ENCODE measurements around the gene CDT1.
A peak's percentile ranks its signal among the peaks of the same experiment; 100 is the strongest.

CDT1 gene

DNA sequence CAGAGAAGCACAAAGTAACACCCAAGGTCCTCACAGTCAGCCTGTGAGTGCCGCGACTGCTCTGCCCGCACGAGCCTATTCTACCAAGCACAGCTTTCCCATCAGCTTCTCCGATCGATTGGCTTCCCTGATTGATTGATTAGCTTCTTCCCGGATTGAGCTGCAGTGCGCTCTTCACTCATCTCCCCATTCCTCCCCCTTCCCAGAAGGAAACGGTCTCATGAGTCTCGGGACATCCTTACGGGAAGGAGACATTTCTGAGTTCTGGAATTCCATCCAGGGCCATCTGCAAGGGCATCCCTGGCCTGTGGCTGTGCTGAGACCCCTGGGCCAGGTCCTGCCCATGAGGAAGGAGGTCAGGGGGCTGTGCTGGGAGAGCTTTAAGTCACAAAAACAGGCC is 36.6 kb upstream of the CDT1 start:
- Histone ChIP-seq H2BK5ac (ENCODE audit: low read length) (no peak overlapping the region), H4K5ac (ENCODE audit: low read length) (no peak overlapping the region), H3K23ac (ENCODE audit: low read length) (no peak overlapping the region), H3K4me1 (ENCODE audit: control insufficient read depth, low read depth, low read length) (peaks cover 20% of the 10 kb centered on the region), H4K8ac (ENCODE audit: low read depth, low read length) (no peak overlapping the region), H2AK5ac (ENCODE audit: low read length) (no peak overlapping the region), H3K36me3 (ENCODE audit: control insufficient read depth, insufficient read depth, low read length) (no peaks in the 10 kb centered on the region), H3K4me3 (ENCODE audit: low read length) (no peak overlapping the region), H3K9ac (ENCODE audit: low read length) (no peak overlapping the region), H3K27me3 (ENCODE audit: insufficient read depth, low read length, poor library complexity) (no peaks in the 10 kb centered on the region), H3K56ac (ENCODE audit: low read length) (no peak overlapping the region), H3K18ac (ENCODE audit: low read length) (no peak overlapping the region), H3K4ac (ENCODE audit: low read depth, low read length) (no peak overlapping the region), H3K79me2 (ENCODE audit: control insufficient read depth, insufficient read depth, low read length) (peaks cover 6% of the 10 kb centered on the region), H2BK15ac (replicated peaks; ENCODE audit: low read depth) (no peak overlapping the region), H3K4me2 (ENCODE audit: low read length) (no peak overlapping the region), H2BK120ac (ENCODE audit: low read depth, low read length) (no peak overlapping the region), H3K27ac (ENCODE audit: low read depth, low read length) (no peak overlapping the region), H3K79me1 (ENCODE audit: low read length) (peaks cover 3% of the 10 kb centered on the region)
- no CpG with 5 or more reads among the region's 11 CpGs for WGBS (ENCODE audit: extremely low coverage, insufficient coverage, low lambda C conversion rate)
- no peak for DNase-seq

- H3K4me1 ChIP-seq (ENCODE audit: control insufficient read depth, low read depth, low read length), result peaks cover 20% of the 10 kb centered on the region
- no peak for DNase-seq
- no peak overlapping the region for H3K27ac ChIP-seq (ENCODE audit: low read depth, low read length)
- no peak overlapping the region for H4K8ac ChIP-seq (ENCODE audit: low read depth, low read length)
- H3K4me3 ChIP-seq (ENCODE audit: low read length), result no peak overlapping the region
- no peak overlapping the region for H4K5ac ChIP-seq (ENCODE audit: low read length)
- no peak overlapping the region for H2BK5ac ChIP-seq (ENCODE audit: low read length)
- no CpG with 5 or more reads among the region's 12 CpGs for whole genome bisulfite sequencing (ENCODE audit: extremely low coverage, insufficient coverage, low lambda C conversion rate)
- no peak overlapping the region for H2BK15ac ChIP-seq (replicated peaks; ENCODE audit: low read depth)
- no peak overlapping the region for H3K4me2 ChIP-seq (ENCODE audit: low read length)
- H3K27me3 ChIP-seq (ENCODE audit: insufficient read depth, low read length, poor library complexity), result no peaks in the 10 kb centered on the region
- H2AK5ac ChIP-seq (ENCODE audit: low read length), result no peak overlapping the region
- H3K79me1 ChIP-seq (ENCODE audit: low read length), result peaks cover 3% of the 10 kb centered on the region
- no peak overlapping the region for H2BK120ac ChIP-seq (ENCODE audit: low read depth, low read length)
- peaks cover 4% of the 10 kb centered on the region for H3K79me2 ChIP-seq (ENCODE audit: control insufficient read depth, insufficient read depth, low read length)
- H3K36me3 ChIP-seq (ENCODE audit: control insufficient read depth, insufficient read depth, low read length), result no peaks in the 10 kb centered on the region
- H3K23ac ChIP-seq (ENCODE audit: low read length), result no peak overlapping the region
- no peak overlapping the region for H3K18ac ChIP-seq (ENCODE audit: low read length)
- H3K56ac ChIP-seq (ENCODE audit: low read length), result no peak overlapping the region
- no peak overlapping the region for H3K4ac ChIP-seq (ENCODE audit: low read depth, low read length)
- H3K9ac ChIP-seq (ENCODE audit: low read length), result no peak overlapping the region
These were observed 36.0 kb upstream of the CDT1 start for GRCh38 chr16:88767546-88768070.

GRCh38 chr16:88768071-88768783 is 35.4 kb upstream of the CDT1 start:
- H3K27me3 ChIP-seq (ENCODE audit: insufficient read depth, low read length, poor library complexity), result no peaks in the 10 kb centered on the region
- no peak overlapping the region for H4K5ac ChIP-seq (ENCODE audit: low read length)
- H3K36me3 ChIP-seq (ENCODE audit: control insufficient read depth, insufficient read depth, low read length), result no peaks in the 10 kb centered on the region
- peaks cover 4% of the 10 kb centered on the region for H3K79me2 ChIP-seq (ENCODE audit: control insufficient read depth, insufficient read depth, low read length)
- H3K4me1 ChIP-seq (ENCODE audit: control insufficient read depth, low read depth, low read length), result peaks cover 20% of the 10 kb centered on the region
- no peak overlapping the region for H3K4me2 ChIP-seq (ENCODE audit: low read length)
- no CpG with 5 or more reads among the region's 24 CpGs for WGBS (ENCODE audit: extremely low coverage, insufficient coverage, low lambda C conversion rate)
- no peak overlapping the region for H3K4ac ChIP-seq (ENCODE audit: low read depth, low read length)
- no peak overlapping the region for H3K56ac ChIP-seq (ENCODE audit: low read length)
- H2BK15ac ChIP-seq (replicated peaks; ENCODE audit: low read depth), result no peak overlapping the region
- H2BK5ac ChIP-seq (ENCODE audit: low read length), result no peak overlapping the region
- peaks cover 3% of the 10 kb centered on the region for H3K79me1 ChIP-seq (ENCODE audit: low read length)
- DNase-seq, result no peak
- H2AK5ac ChIP-seq (ENCODE audit: low read length), result no peak overlapping the region
- H3K4me3 ChIP-seq (ENCODE audit: low read length), result no peak overlapping the region
- H3K9ac ChIP-seq (ENCODE audit: low read length), result no peak overlapping the region
- no peak overlapping the region for H3K27ac ChIP-seq (ENCODE audit: low read depth, low read length)
- no peak overlapping the region for H3K23ac ChIP-seq (ENCODE audit: low read length)
- no peak overlapping the region for H2BK120ac ChIP-seq (ENCODE audit: low read depth, low read length)
- no peak overlapping the region for H4K8ac ChIP-seq (ENCODE audit: low read depth, low read length)
- H3K18ac ChIP-seq (ENCODE audit: low read length), result no peak overlapping the region

DNA sequence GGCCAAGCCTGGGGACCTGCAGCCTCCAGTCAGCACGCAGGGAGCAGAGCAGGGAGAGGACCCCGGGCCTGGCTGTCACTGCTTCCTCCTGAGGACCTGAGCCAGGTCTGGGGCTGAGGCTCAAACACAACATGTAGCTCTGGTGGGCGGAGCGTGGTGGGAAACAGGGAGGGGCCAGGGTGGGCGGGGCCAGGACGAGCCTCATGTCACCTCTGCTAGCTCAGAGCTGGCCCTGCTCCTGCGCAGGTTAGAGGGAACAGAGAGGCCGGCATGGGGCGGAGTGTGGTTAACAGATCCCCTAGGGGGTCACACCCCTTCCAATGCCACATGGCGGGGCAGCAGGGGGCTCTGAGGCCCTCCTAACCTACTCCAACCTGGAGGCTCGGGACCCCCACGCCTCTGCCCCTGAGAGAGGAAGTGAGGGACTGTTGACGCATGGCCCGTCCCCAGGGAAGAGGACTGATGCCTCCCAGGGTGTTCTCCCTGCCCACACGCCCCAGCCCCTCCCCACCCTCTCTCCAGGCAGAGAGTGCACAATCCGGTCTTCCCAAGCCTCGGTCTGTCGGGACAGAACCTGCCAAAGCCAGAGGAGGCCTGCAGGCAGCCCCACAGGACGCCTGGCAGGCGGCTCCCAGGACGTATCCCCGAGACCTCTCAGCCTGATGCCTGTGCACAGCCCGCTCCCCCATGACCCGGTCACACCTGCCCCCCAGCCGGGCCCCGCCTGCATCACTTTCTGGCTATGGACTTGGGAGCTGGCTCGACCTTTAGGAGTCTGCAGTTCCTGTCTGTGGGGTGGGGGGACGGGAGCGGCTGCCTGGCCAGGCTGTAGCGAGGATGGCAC is 33.8 kb upstream of the CDT1 start:
- Histone ChIP-seq H2AK5ac (ENCODE audit: low read length) (no peak overlapping the region), H4K8ac (ENCODE audit: low read depth, low read length) (no peak overlapping the region), H3K4me3 (ENCODE audit: low read length) (no peak overlapping the region), H3K18ac (ENCODE audit: low read length) (no peak overlapping the region), H3K4ac (ENCODE audit: low read depth, low read length) (no peak overlapping the region), H2BK120ac (ENCODE audit: low read depth, low read length) (no peak overlapping the region), H2BK5ac (ENCODE audit: low read length) (no peak overlapping the region), H3K27ac (ENCODE audit: low read depth, low read length) (no peak overlapping the region), H4K5ac (ENCODE audit: low read length) (no peak overlapping the region), H3K4me2 (ENCODE audit: low read length) (no peak overlapping the region), H3K79me1 (ENCODE audit: low read length) (peaks cover 3% of the 10 kb centered on the region), H3K56ac (ENCODE audit: low read length) (peak overlapping the region; percentile 67), H2BK15ac (replicated peaks; ENCODE audit: low read depth) (no peak overlapping the region), H3K4me1 (ENCODE audit: control insufficient read depth, low read depth, low read length) (peaks cover 17% of the 10 kb centered on the region), H3K79me2 (ENCODE audit: control insufficient read depth, insufficient read depth, low read length) (peaks cover 4% of the 10 kb centered on the region), H3K36me3 (ENCODE audit: control insufficient read depth, insufficient read depth, low read length) (no peaks in the 10 kb centered on the region), H3K23ac (ENCODE audit: low read length) (no peak overlapping the region), H3K9ac (ENCODE audit: low read length) (peak overlapping the region; percentile 45), H3K27me3 (ENCODE audit: insufficient read depth, low read length, poor library complexity) (no peaks in the 10 kb centered on the region)
- DNase-seq, result peak; percentile 93
- no CpG with 5 or more reads among the region's 30 CpGs for WGBS (ENCODE audit: extremely low coverage, insufficient coverage, low lambda C conversion rate)

GRCh38 chr16:88770461-88771293 is 32.9 kb upstream of the CDT1 start:
- Histone ChIP-seq H3K23ac (ENCODE audit: low read length) (no peak overlapping the region), H4K5ac (ENCODE audit: low read length) (no peak overlapping the region), H3K4ac (ENCODE audit: low read depth, low read length) (no peak overlapping the region), H3K4me3 (ENCODE audit: low read length) (no peak overlapping the region), H4K8ac (ENCODE audit: low read depth, low read length) (no peak overlapping the region), H3K4me1 (ENCODE audit: control insufficient read depth, low read depth, low read length) (peaks cover 17% of the 10 kb centered on the region), H3K79me1 (ENCODE audit: low read length) (peaks cover 3% of the 10 kb centered on the region), H2BK15ac (replicated peaks; ENCODE audit: low read depth) (no peak overlapping the region), H3K36me3 (ENCODE audit: control insufficient read depth, insufficient read depth, low read length) (no peaks in the 10 kb centered on the region), H3K79me2 (ENCODE audit: control insufficient read depth, insufficient read depth, low read length) (peaks cover 5% of the 10 kb centered on the region), H2BK120ac (ENCODE audit: low read depth, low read length) (no peak overlapping the region), H2BK5ac (ENCODE audit: low read length) (no peak overlapping the region), H3K9ac (ENCODE audit: low read length) (no peak overlapping the region), H2AK5ac (ENCODE audit: low read length) (no peak overlapping the region), H3K56ac (ENCODE audit: low read length) (peak overlapping the region; percentile 25), H3K18ac (ENCODE audit: low read length) (no peak overlapping the region), H3K27me3 (ENCODE audit: insufficient read depth, low read length, poor library complexity) (no peaks in the 10 kb centered on the region), H3K27ac (ENCODE audit: low read depth, low read length) (no peak overlapping the region), H3K4me2 (ENCODE audit: low read length) (no peak overlapping the region)
- peak; percentile 92 for DNase-seq
- no CpG with 5 or more reads among the region's 41 CpGs for WGBS (ENCODE audit: extremely low coverage, insufficient coverage, low lambda C conversion rate)
